ENCODE data around the gene RHOT2. TPM values are rescaled to one million over a fixed set of nuclear protein-coding genes. Genes with fewer than 3 reads are reported as not detected.

RHOT2 gene
- total and polyA plus RNA-seq, 2 donors (not counting 3 experiments of a cell fraction or from before 2014, with no cell fraction given): 106 to 139 TPM

- ChIA-PET POLR2A (interaction anchor here (1.2 to 1.6 kb wide), 2 partner anchors 10 to 12 kb away, joined by 4 read pairs; partner anchors contain the start of gene WDR90), CTCF (interaction anchor here (1.2 to 1.7 kb wide), 5 partner anchors 11 to 56 kb away, joined by 3 to 8 read pairs (median 8); partner anchors contain the start of genes RAB40C and RHBDL1)
- no peak for DNase-seq (ENCODE audit: low read depth, low spot score)
- Histone ChIP-seq H3K9ac (replicated peaks; ENCODE audit: extremely low read depth, insufficient read depth, low read length) (peak overlapping the region; percentile 66), H3K9me3 (replicated peaks; ENCODE audit: control insufficient read depth, insufficient read depth, low read length) (no peaks in the 10 kb centered on the region), H3K36me3 (ENCODE audit: control insufficient read depth in 2 of 2, extremely low read depth in 1 of 2, insufficient read depth in 2 of 2, low read length in 2 of 2) (no peaks in the 10 kb centered on the region), H2AFZ (ENCODE audit: low read depth, low read length) (peak overlapping the region; percentile 84), H3K4me3 (replicated peaks in 1 of 3; ENCODE audit: insufficient read depth in 1 of 3, low read depth in 1 of 3, low read length in 3 of 3) (peak overlapping the region in 1 of 3 experiments; percentile 82), H3K9me1 (replicated peaks; ENCODE audit: control insufficient read depth, extremely low read depth, insufficient read depth, low read length) (no peaks in the 10 kb centered on the region), H3K4me1 (ENCODE audit: control insufficient read depth, extremely low read depth, insufficient read depth, low read length) (peaks cover 9% of the 10 kb centered on the region), H3K79me2 (ENCODE audit: control insufficient read depth, insufficient read depth, low read length) (peaks cover 8% of the 10 kb centered on the region), H3K27ac (ENCODE audit: insufficient read depth, low read depth, low read length) (no peak overlapping the region), H3K4me2 (ENCODE audit: insufficient read depth, low read length) (no peak overlapping the region), H3K27me3 (ENCODE audit: control insufficient read depth in 2 of 2, insufficient read depth in 2 of 2, low read length in 2 of 2) (no peaks in the 10 kb centered on the region), H4K20me1 (replicated peaks; ENCODE audit: control insufficient read depth, extremely low read depth, insufficient read depth, low read length) (no peaks in the 10 kb centered on the region)
- intact Hi-C loops (cut with micrococcal nuclease) (loop anchor here (1.0 kb wide), 2 partner anchors 11 to 23 kb away; no protein-coding TSS in a partner anchor), dilution Hi-C loops (cut with MboI; ENCODE audit: extremely low pct_ligation_motif_present, low sequenced_read_pairs) (no loop called here)
- BruUV-seq (replicated peaks): no TSS peak
- FAIRE-seq: no peak
- TF ChIP-seq GATA2 (IDR thresholded peaks at IDR 0.05; ENCODE audit: insufficient read depth, insufficient read length, low read depth, low read length) (no peak), POLR2AphosphoS5 (IDR thresholded peaks at IDR 0.05; ENCODE audit: insufficient read depth, low read depth, low read length) (no peak), MYC (IDR thresholded peaks at IDR 0.05; ENCODE audit: low read depth, low read length) (no peak), EZH2 (IDR thresholded peaks at IDR 0.05; ENCODE audit: borderline replicate concordance, low read depth, low read length, severe bottlenecking) (no peak), CTCF (IDR thresholded peaks at IDR 0.05; ENCODE audit: extremely low read depth in 1 of 2, insufficient read depth in 1 of 2, low read depth in 1 of 2, low read length in 2 of 2) (no peak), MAX (IDR thresholded peaks at IDR 0.05; ENCODE audit: insufficient read depth, insufficient read length) (no peak), JUN (IDR thresholded peaks at IDR 0.05; ENCODE audit: borderline replicate concordance, insufficient read depth, insufficient read length, low read depth) (no peak), POLR2A (IDR thresholded peaks at IDR 0.05; ENCODE audit: low read depth, low read length) (no peak), FOS (IDR thresholded peaks at IDR 0.05; ENCODE audit: borderline replicate concordance, insufficient read depth, low read length) (no peak)
Measured at GRCh38 chr16:637081-638018, 30.6 kb upstream of the RHOT2 start.

All from endothelial cell of umbilical vein (primary cell).